Measurements from ENCODE around the gene RPGRIP1L.
A peak's percentile ranks its signal among the peaks of the same experiment; 100 is the strongest.
"Not testable (repeated sequence)": the region's sequence is repeated elsewhere in the genome, so short reads cannot be mapped to it uniquely, and the experiment has no call there.

The RPGRIP1L gene

DNA sequence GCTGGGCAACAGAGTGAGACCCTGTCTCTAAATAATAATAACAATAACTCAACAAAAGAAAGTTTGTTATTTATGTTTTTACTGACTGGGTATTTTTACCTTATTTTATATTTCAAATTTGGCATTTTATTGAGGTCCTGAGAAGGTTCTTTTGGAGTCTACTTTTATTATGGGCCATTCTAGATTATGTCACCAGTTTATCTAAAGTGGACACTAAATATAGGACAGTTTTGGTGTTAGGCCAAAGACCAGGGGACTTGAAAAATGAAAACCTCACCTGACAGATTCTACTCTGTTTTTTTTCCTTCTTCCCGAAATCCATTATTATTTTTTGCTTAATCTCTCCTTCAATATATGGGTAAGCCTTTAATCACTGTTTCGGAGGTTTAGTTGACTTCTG lies 8.4 kb upstream of the RPGRIP1L start:
- DNase-seq = no peak

DNA sequence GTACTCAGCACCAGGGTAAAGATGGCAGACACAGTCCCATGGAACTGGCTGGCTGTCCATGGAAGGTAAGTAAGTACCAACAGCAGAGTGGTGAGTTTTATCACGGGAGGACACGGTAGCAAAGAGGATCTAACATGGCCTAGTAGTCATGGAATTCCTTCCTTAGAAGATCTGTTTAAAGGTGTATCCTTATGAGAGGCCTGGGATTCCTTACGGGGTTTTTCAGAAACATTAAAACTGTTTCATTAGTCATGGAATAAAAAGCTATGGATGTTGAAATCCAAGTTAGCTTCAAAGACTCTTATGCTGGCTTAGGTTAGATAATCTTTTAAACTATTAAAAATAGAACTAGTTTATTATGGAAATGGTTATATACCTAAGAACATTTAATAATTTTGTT lies 7.7 kb upstream of the RPGRIP1L start:
- no peak for DNase-seq

DNA sequence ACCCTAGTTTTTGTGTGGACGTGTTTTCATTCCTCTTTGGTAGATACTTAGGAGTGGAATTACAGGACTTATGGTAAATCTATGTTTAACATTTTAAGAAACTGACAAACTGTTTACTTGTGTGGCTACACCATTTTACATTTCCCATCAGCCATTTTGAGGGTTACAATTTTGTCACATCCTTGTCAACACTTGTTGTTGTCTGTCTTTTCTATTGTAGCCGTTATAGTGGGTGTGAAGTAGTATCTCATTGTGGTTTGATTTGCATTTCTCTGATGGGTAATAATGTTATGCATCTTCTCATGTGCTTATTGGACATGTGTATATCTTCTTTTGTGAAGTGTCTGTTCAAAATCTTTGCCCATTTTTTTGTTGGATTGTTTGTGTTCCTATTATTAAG lies 4.8 kb upstream of the RPGRIP1L start:
- DNase-seq = no peak

DNA sequence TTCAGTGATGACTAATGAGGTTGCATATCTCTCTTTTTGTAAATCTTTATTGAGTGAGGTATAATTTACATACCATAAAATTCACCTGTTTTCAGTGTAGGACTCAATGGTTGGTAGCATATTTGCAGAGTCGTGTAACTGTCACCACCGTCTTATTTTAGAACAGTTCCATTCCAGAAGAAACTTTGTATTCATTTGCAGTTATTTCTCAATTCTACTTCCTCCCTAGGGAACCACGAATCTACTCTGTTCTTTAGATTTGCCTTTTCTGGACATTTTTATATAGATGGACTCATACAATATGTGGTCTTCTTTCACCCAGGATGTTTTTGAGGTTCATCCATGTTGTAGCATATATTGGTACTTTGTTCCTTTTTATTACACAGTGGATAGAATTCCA lies 4.0 kb upstream of the RPGRIP1L start:
- no peak for DNase-seq

DNA sequence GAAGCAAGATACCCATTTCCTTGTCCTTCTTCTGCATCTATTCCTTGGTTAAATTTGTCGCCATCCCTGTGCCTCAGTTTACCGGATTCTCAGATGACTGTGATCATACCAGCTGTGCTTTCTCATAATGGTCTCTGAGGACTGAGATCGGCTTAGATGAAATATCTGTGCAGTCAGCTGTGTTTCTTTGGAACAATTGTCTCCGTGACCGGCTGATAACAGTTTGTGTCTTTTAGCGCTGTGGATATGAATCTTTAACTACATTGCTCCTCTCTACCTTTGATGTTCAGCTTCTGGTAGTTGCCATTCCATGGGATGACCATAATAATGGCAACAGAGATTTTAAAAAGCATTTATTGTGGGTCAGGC lies 770 bp upstream of the RPGRIP1L start:
- DNase-seq = no peak

DNA sequence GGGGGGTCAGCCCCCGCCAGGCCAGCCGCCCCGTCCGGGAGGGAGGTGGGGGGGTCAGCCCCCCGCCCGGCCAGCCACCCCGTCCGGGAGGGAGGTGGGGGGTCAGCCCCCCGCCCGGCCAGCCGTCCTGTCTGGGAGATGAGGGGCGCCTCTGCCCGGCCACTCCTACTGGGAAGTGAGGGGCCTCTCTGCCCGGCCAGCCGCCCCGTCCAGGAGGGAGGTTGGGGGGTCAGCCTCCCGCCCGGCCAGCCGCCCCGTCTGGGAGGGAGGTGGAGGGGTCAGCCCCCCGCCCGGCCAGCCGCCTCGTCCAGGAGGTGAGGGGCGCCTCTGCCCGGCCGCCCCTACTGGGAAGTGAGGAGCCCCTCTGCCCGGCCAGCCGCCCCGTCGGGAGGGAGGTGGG lies 5.4 kb downstream of the RPGRIP1L start:
- not testable (repeated sequence) for DNase-seq

DNA sequence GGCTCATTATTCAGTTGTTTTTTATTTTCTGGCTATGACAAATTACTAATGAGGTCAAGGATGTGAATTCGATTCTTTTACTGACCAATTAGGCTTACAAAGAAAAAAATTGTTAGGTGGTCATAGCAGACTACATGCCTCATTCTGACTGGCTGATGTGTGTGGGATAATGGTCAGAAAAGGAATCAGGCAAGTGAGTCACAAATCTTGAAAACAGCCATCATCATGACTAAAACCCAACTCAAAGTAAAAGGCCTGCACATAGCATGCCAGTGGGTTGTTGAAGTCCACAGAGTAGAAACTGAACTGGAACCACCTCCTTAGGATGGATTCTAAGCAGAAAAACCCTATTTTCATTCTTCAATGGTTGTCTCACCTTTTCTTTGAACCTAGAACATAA lies 8.6 kb downstream of the RPGRIP1L start:
- DNase-seq = peak; percentile 87

DNA sequence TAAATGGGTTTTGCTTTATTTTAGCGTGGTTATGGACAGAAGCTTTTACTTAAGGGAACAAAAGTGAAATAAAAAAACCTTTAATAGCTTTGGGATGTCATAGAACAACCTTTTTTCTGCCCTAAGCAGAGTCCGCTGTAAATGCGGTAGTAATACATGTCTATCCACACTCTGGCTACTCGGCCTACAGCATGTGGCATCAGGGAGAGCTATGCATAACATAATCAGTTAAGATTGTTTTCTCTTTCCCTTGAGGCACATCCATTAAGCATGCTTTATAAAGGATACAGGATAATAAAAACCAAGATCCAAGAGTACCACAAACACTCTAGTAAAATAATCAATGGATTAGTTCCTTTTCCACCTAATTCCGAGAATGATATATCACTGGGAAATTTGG lies 10.3 kb downstream of the RPGRIP1L start:
- peak; percentile 7 for DNase-seq

DNA sequence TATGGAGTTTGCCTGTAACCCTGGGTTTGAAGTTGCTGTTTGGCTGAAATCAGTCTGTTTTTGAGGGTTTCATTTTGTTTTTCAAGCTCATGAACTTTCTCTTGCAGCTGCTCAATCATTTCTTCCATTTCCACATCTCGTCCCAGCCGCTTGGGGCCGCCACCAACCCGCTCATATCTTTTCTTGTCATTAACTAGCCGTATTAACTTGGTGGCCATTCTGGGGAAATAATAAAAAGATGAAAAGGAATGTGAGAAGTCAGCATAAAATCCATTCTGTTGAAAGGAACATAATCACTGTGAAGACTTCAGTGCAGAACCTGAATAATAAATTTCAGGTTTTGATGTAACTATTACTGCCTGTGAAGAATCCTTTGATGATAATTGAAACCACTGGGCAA lies 11.5 kb downstream of the RPGRIP1L start:
- DNase-seq = peak; percentile 59

DNA sequence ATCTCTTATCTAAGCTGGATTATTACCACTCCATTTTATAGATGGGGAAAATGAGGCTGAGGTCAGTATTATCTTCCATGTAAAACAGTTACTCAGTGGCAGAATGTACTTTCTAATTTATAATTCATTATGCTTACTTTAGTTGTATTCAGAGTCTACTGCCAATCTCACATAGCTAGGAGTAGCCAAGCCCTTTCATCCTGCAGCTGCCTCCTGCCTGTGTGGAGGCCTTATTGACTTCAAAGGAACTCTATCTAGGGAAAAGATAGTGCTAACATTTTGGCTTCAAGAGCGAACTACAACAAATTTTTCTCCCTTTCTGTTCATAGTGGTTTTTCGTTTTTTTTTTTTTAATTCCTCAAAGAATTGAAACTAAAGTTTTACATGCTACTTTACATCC lies 12.9 kb downstream of the RPGRIP1L start:
- no peak for DNase-seq

DNA sequence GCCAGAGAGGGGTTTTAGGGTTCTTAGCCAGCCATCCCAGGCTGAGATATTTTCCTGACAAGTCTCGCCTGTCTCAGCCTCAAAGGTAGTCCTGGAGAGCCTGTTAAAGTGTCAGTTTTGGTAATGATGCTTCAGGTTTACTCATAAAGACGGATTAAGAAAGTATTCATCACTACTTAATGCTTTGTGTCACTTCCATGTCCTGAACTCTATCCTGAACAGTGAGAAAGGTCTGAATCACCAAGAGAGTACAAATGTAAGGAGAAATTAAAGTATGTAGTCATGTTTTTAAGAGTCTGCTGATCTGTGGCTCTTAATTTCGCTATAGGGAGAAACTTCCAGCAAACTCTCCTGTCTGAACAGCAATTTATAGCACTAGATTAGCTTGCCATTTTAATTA lies 14.0 kb downstream of the RPGRIP1L start:
- peak; percentile 14 for DNase-seq

DNA sequence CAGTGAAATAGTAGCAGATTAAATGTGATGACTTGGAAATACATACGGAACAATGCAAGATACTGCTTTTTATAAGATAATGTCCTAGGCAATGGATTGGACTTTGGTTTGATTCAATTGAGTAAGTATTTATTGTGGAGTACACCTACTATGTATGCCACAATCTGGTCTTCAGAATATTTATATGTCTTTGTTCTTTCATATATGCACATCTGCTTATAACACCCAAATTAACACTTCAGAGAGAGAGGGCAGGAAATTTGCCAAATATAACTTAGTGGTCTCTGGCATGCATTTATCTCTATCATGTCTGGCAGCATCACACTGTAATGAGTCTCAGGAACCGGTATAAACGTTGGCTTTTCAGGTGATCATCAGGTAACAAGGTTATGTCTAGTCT lies 16.9 kb downstream of the RPGRIP1L start:
- no peak for DNase-seq

DNA sequence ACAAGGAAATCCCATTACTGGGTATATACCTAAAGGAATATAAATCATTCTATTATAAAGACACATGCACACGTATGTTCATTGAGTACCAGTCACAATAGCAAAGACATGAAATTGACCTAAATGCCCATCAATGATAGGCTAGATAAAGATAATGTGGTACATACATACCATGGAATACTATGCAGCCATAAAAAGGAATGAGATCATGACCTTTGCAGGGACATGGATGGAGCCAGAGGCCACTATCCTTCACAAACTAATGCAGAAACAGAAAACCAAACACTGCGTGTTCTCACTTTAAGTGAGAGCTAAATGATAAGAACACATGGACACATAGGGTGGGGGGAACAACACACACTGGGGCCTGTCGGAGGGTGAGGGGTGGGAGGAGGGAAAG lies 18.3 kb downstream of the RPGRIP1L start:
- DNase-seq = not testable (repeated sequence)

DNA sequence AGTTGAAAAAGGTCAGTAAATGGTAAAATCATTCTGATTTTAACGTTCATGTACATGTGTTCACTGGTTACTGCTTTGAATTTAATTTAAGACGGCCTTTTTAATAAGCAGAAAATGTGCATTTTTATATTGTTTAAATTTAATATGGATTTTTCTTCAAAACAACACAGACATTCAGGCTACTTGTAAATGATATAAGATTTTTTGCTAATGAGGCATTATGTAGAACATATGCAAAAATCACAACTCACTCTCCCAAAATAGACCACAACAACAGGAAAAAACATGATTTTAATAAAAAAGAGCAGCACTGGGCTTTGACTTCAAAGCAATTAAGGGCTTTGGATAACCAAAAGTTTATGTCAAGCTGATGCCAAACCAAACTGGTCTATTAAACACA lies 22.3 kb downstream of the RPGRIP1L start:
- DNase-seq = no peak

DNA sequence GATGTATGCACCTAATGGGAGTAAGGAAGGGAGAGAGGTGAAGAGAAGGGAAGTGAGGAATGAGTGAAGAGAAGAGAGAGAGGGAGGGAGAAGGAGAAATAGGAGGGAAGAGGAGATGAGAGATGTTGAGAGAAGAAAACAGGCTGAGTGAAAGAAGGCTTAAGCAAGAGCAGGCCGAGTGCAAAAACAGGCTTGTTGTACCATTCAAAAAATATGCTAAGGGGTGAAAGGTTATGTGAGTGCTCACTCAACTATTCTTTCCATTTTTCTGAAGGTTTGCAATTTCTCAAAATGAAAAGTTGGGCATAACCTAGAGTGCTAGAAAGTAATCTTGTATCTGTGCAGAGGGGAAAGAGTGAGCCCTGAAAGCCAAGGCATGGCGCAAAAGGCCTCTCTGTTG lies 22.9 kb downstream of the RPGRIP1L start:
- DNase-seq = no peak

DNA sequence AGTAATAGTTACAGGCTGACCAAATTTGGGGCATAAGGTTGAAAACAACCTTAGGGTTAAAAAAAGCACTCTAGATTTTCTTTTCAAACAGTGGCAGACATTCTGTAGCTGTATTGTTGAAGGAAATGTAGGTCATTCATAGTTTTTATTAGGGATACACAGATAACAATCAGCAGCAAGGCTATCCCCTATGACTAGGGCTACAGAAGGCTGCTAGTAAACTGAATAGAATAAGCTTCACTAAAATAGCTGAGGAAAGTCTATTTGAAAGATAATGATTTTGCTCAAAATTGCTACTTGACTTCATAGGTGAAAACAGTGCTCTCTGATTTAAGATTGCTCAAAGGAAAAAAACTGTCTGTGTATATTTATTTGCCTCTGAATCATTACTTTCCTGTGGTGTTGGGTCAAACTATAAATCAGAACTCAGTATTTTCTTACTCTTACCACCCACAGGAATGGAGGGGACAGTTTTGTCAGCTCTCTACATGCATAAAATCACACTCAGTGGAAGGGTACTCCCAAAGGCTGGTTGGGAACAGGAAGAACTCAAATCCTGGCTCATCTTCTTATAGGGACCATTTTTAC lies 24.8 kb downstream of the RPGRIP1L start:
- DNase-seq = no peak

DNA sequence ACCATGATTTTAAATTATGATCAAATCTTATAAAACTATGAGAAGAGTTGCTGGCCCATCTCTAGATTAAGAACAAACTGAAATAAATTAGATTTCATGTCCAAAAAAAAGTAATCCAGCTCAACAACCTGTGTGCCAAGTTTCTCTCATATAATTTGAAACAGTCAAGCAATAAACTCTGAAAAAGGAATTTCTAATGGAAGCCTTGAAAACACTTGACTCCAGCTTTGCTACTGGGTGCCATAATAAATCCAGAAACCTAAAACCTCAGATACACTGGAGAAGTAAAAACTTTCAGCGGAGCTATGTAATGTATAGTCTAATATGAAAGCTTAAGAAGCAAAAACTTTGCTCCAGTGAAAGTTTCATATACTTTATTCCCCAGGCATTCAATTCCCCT lies 25.5 kb downstream of the RPGRIP1L start:
- DNase-seq = no peak

DNA sequence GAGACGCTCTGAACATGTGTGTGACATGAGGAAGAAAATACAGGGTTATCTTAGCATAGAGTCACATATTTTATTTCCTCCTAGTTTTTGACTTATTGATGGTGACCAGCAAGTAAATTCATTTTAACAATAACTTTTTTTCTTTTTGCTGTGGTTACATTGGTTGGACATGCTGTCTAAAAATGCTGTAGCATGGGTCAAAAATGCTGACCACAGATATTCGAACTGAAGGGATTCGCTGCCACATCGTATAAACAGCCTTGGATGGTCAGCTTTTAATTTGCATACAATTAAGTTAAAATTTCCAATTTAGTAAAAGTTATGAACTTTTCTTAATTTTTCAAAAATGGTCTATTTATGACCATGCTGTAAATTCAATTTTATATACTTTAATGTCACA lies 30.5 kb downstream of the RPGRIP1L start:
- no peak for DNase-seq

DNA sequence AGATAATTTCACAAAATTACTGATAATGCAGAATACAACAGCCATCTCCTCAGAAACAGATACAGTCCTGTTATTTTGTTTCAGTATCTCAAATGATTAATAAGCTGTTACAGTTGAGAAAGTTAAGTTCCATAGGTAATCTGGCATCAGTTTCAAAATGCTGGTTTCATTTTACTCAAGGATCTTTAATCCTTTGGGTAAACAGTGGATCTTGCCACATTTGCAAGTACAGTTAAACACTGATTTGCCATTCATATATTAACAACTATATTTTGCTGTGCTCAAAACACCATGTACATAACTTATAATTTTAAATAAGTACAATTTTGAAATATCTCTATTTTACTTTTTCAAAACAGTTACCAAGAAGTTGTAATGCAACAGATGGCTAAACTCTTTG lies 31.2 kb downstream of the RPGRIP1L start:
- DNase-seq = no peak

DNA sequence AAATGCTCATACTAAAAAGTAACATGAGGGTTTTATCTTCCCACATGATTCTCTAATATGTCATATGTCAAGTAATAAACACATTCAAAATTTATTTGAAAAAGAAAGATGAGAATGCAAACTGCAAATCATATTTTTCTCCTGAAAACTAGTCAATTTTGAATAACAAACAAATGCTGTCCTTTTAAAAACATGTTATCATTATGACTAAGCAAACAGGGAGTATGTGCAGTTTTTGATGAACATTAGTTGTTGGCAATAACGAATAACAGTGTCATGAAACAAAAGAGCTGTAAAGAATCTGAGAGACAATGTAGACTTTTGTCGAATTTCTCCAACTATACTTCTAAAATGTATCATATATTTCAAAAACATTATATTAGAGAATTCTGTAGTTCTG lies 34.8 kb downstream of the RPGRIP1L start:
- no peak for DNase-seq

DNA sequence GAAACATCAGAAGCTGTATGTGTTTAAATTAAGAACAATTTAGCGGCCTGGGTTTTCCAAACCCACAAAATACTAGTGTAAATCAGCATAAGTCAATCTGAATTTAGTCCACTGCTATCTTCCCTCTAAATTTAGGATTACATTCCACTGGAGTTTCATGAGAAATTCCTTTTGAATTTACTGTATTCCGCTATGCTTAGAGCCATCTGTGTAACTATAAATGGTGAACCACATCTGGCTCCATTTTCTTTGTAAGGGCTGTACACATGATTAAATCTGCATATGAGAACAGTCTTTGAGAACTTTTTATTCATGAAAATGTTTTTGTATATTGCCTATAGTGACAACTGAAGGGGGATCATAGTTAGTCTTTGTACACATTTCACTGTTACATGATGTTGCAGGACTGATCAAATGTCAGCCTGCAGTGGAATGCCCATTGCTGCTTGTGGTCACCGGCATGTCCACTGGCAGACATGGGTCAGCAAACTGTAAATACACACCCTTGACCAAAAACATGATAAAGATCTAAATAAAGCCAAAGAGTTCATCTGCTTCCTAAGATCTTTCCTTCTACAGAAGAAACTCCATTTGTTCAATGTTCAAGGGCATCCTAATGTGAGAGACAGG lies 36.8 kb downstream of the RPGRIP1L start:
- peak; percentile 84 for DNase-seq

DNA sequence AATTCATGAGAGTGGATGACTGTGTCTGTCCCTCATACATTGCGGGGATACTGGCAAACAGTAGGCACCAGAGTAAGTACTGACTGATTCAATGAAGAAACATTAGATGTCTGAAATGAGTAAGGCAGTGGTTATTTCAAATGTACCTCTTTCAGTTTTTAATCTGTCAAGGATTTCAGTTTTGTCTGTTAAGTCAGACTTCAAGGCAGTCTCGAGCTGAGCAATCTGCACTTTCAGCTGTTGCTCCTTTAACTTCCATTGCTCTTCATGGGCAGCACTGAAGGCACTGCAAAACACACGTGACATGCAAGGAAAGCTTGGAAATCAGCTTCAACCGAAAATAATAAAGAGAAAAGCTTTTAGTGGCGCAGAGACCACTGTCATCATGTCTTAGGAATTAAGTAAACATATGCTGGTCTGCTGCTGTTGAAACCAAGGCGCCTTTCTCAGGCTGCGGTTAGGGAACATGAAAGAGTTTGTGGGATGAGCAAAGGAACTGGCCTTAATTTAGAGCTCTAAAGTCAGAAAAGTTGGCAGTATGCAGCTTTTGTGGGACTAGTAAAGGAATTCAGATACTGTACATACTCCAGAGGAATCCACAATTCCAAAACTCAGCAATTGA lies 38.8 kb downstream of the RPGRIP1L start:
- DNase-seq = peak; percentile 99

DNA sequence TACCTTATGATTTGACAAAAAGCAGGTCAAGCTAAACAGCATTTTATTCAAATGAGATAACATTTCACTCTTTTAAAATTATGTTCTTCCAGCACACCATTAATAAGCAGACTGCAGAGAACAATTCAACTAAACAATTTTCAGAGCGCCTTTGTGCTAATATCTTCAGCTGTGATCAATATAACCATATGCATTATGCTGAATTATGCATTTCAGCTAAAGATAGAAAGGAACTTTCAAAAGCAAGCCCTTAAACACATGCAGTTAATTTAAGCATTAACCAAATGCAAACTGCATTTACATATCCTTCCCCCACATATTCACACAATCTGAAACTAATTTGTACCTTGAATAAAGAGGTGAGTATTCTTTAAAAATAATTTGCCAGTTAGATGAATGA lies 41.6 kb downstream of the RPGRIP1L start:
- no peak for DNase-seq

DNA sequence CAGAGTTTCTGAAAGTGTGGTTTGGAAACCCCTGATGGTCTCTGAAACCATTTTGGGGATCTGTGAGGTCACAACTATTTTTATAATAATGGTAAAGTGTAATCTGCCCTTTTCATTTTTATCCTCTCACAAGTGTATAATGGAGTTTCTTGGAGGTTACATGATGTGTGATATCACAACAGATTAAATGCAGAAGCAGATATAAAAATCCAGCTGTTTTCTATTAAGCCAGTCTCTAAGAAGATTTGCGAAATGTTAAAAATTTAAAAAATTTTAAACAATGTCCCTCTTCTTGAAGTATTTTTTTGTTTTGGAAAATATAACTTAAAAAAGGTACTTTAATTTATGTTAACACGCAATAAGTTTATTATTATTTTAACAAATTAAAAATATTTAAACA lies 48.7 kb downstream of the RPGRIP1L start:
- DNase-seq = no peak

DNA sequence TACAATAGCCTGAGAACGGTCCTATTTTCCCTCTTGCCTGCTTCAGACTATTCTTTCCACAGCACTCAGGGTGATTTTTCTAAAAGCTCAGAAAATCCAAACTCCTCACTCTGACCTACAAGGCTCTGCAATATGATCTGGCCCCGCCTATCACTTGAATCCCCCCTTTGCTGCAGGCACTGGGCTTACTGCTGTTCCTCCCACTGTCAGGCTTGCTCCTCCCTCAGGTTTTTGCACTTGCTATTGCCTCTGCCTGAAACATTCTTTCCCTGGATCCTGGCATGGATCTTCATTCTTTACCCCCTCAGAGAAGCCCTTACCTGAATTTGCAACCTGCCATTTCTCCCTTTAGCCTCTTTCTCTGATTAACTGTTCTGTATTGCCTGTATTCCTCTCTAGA lies 52.3 kb downstream of the RPGRIP1L start:
- no peak for DNase-seq

Data from fibroblast of skin of abdomen (primary cell).